Suprapubic skin (tissue), 4 donors: ENCODE measurements around the gene GPR45.
A peak's percentile ranks its signal among the peaks of the same experiment; 100 is the strongest.

Experiments used
- CTCF ChIP-seq, 2 donors: fragments of 200-600 bp in 1 of 2; fragments of 450-650 bp in 1 of 2; sonication (generic) in 1 of 2; IDR thresholded peaks; one replicate each; pipeline ENCODE4 v1.5.1; 2016 to 2019; ENCODE audit warnings: antibody characterized with exemption in 2 of 2, mild to moderate bottlenecking in 1 of 2, moderate library complexity in 1 of 2
- EP300 ChIP-seq: sonication (generic); formaldehyde crosslinking; IDR thresholded peaks from one replicate; pipeline ENCODE4 v1.6.1; 2017; ENCODE audit warnings: antibody characterized with exemption
- POLR2A ChIP-seq, 2 donors: fragments of 450-650 bp; IDR thresholded peaks; one replicate each; pipeline ENCODE4 v1.6.1; 2017; ENCODE audit warnings: antibody characterized with exemption in 2 of 2, mild to moderate bottlenecking in 2 of 2, moderate library complexity in 2 of 2
- POLR2AphosphoS5 ChIP-seq, 3 donors: sonication (generic); formaldehyde crosslinking; IDR thresholded peaks; one replicate each; pipeline ENCODE4 v1.6.1; 2017; ENCODE audit warnings: antibody characterized with exemption in 3 of 3

- TF ChIP-seq CTCF (IDR thresholded peaks at IDR 0.05) (peak in 1 of 2 donors; percentile 57), POLR2A (IDR thresholded peaks at IDR 0.05) (no peak), POLR2AphosphoS5 (IDR thresholded peaks at IDR 0.05) (no peak), EP300 (no peak)
Observed at GRCh38 chr2:105235388-105236059, 6.0 kb upstream of the GPR45 start.
